Measurements from ENCODE around the gene DNAH14.

DNA sequence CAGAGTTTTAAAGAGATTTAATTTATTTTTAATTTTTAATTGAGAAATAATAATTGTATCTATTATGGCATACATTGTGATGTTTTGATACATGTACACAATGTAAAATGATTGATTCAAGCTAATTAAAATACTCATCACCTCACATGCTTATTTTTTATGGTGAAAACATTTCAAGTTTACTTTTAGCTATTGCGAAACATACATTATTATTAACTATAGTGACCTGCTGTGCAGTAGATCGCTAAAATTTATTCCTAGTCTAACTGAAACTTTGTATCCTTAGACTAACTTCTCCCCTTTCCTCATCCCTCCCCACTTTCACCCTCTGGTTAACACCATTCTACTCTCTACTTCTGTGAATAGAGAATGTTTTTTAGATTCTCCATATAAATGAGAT lies 191.6 kb downstream of the DNAH14 start:
- TF ChIP-seq, protein P1, sequence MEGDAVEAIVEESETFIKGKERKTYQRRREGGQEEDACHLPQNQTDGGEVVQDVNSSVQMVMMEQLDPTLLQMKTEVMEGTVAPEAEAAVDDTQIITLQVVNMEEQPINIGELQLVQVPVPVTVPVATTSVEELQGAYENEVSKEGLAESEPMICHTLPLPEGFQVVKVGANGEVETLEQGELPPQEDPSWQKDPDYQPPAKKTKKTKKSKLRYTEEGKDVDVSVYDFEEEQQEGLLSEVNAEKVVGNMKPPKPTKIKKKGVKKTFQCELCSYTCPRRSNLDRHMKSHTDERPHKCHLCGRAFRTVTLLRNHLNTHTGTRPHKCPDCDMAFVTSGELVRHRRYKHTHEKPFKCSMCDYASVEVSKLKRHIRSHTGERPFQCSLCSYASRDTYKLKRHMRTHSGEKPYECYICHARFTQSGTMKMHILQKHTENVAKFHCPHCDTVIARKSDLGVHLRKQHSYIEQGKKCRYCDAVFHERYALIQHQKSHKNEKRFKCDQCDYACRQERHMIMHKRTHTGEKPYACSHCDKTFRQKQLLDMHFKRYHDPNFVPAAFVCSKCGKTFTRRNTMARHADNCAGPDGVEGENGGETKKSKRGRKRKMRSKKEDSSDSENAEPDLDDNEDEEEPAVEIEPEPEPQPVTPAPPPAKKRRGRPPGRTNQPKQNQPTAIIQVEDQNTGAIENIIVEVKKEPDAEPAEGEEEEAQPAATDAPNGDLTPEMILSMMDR (IDR thresholded peaks at IDR 0.05 in 2 of 3, conservative IDR thresholded peaks at IDR 0.05 in 1 of 3; ENCODE audit: borderline replicate concordance in 1 of 3, insufficient read depth in 1 of 3, low read depth in 2 of 3, low read length in 2 of 3): no peak
- TF ChIP-seq EZH2 (IDR thresholded peaks at IDR 0.05): no peak
- TF ChIP-seq MAX (IDR thresholded peaks at IDR 0.05): no peak
- TF ChIP-seq, protein P2, sequence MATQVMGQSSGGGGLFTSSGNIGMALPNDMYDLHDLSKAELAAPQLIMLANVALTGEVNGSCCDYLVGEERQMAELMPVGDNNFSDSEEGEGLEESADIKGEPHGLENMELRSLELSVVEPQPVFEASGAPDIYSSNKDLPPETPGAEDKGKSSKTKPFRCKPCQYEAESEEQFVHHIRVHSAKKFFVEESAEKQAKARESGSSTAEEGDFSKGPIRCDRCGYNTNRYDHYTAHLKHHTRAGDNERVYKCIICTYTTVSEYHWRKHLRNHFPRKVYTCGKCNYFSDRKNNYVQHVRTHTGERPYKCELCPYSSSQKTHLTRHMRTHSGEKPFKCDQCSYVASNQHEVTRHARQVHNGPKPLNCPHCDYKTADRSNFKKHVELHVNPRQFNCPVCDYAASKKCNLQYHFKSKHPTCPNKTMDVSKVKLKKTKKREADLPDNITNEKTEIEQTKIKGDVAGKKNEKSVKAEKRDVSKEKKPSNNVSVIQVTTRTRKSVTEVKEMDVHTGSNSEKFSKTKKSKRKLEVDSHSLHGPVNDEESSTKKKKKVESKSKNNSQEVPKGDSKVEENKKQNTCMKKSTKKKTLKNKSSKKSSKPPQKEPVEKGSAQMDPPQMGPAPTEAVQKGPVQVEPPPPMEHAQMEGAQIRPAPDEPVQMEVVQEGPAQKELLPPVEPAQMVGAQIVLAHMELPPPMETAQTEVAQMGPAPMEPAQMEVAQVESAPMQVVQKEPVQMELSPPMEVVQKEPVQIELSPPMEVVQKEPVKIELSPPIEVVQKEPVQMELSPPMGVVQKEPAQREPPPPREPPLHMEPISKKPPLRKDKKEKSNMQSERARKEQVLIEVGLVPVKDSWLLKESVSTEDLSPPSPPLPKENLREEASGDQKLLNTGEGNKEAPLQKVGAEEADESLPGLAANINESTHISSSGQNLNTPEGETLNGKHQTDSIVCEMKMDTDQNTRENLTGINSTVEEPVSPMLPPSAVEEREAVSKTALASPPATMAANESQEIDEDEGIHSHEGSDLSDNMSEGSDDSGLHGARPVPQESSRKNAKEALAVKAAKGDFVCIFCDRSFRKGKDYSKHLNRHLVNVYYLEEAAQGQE (IDR thresholded peaks at IDR 0.05; ENCODE audit: low read depth): no peak
- no peak for TF ChIP-seq SIN3A (IDR thresholded peaks at IDR 0.05; ENCODE audit: low read depth)
- no peak for TF ChIP-seq ATF3 (IDR thresholded peaks at IDR 0.05)
- no peak for TF ChIP-seq ZBTB33 (IDR thresholded peaks at IDR 0.05; ENCODE audit: extremely low read depth, insufficient replicate concordance, low read length)
- TF ChIP-seq POLR2A (IDR thresholded peaks at IDR 0.05; ENCODE audit: borderline replicate concordance, extremely low read depth, insufficient read depth, insufficient read length): no peak
- no peak for TF ChIP-seq ELF1 (IDR thresholded peaks at IDR 0.05; ENCODE audit: borderline replicate concordance, low read depth)
- no peak for TF ChIP-seq JUND (IDR thresholded peaks at IDR 0.05)
- TF ChIP-seq POLR2AphosphoS5 (IDR thresholded peaks at IDR 0.05; ENCODE audit: low read depth, low read length): no peak
